Measurements from ENCODE around the gene SBF1. TPM values are rescaled to one million over a fixed set of nuclear protein-coding genes. Genes with fewer than 3 reads are reported as not detected.

SBF1 gene
- total RNA-seq, 4 donors from 2014 or later, result 92.5 to 137 (median 115) TPM

DNA sequence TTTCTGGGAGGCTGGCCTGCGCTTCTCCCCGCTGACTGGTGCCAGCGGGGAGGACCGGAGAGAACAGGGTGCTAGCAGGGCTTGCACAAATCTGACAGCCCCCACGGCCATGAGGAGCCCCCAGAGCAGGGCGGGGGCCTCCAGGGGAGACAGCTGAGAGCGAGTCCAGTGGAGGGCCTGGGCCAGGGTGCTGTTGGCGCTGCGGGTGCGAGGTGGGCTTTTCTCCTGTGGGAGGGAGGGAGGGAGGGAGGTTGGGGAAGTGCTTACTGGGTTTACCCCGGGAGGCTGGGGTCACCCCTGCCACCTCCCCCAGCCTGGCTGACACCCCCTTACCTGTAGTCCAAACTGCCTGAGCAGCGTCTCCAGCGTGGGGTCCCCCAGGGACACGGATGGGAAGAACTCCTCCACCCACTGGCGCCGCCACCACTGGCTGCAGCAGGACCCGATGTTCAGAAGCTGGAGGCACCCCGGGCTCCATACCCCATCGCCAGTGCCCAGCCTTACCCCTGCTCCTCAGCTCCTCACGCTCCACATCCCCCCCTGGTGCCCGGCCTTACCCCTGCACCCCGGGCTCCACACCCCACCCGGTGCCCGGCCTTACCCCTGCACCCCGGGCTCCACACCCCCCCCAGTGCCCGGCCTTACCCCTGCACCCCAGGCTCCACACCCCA lies 28.8 kb upstream of the SBF1 start:
- Histone ChIP-seq H3K9me3 (no peaks in the 10 kb centered on the region), H3K27ac (no peak overlapping the region), H3K27me3 (no peaks in the 10 kb centered on the region), H3K4me1 (peaks cover 33% of the 10 kb centered on the region), H3K4me3 (no peak overlapping the region), H3K36me3 (peaks cover 37% of the 10 kb centered on the region)
- TF ChIP-seq POLR2AphosphoS5 (IDR thresholded peaks at IDR 0.05) (no peak), EP300 (IDR thresholded peaks at IDR 0.05) (no peak), POLR2A (IDR thresholded peaks at IDR 0.05) (no peak)
- TF ChIP-seq, protein P1, sequence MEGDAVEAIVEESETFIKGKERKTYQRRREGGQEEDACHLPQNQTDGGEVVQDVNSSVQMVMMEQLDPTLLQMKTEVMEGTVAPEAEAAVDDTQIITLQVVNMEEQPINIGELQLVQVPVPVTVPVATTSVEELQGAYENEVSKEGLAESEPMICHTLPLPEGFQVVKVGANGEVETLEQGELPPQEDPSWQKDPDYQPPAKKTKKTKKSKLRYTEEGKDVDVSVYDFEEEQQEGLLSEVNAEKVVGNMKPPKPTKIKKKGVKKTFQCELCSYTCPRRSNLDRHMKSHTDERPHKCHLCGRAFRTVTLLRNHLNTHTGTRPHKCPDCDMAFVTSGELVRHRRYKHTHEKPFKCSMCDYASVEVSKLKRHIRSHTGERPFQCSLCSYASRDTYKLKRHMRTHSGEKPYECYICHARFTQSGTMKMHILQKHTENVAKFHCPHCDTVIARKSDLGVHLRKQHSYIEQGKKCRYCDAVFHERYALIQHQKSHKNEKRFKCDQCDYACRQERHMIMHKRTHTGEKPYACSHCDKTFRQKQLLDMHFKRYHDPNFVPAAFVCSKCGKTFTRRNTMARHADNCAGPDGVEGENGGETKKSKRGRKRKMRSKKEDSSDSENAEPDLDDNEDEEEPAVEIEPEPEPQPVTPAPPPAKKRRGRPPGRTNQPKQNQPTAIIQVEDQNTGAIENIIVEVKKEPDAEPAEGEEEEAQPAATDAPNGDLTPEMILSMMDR (IDR thresholded peaks at IDR 0.05), result no peak
- WGBS, result 74% methylated on average over 17 of the region's 26 CpGs
- peak in 1 of 2 donors; percentile 67 for DNase-seq (ENCODE audit: low spot score in 2 of 2)

DNA sequence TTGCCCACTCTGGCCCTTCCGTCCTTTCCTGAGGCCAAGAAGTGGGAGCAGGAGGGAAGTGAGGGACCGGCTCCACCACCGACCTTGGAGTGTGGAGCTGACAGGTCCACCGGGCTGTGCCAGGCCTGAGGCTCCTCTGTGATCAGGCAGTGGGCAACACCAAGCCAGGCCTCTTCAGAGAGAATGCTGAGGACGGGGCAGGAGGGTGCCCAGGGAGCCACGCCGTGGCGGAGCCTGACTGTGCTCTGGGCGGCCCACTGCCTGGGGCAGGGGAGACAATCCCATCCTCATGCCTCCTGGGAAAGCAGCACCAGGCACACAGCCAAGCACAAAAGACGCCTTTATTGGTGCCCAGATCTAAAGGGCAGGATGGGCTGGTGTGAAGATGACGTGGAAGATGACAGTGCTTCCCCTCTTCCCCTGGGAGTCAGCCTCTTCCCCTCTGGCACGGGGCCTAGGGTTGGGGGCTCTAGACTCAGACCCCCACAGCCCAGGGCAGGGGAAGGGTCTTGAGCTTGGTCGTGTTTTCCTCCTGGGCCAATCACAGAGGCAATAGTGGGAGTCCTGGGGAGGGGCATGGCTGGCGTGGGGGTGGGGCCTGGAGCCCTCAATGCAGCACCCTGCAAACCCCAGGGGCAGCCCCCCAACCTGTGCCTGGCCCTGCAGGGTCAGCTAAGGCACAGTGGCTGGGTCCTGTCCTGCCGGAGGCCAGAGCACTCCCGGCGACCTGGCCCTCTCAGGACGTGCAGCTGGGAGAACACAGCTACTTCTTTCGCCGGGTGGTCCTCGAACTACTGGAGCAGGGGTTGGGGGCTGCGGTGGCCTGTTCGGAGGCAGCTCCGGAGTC lies 28.0 kb upstream of the SBF1 start:
- Histone ChIP-seq H3K27me3 (no peaks in the 10 kb centered on the region), H3K36me3 (peaks cover 37% of the 10 kb centered on the region), H3K4me3 (no peak overlapping the region), H3K4me1 (peaks cover 33% of the 10 kb centered on the region), H3K27ac (no peak overlapping the region), H3K9me3 (no peaks in the 10 kb centered on the region)
- TF ChIP-seq POLR2AphosphoS5 (IDR thresholded peaks at IDR 0.05), result no peak
- no peak for TF ChIP-seq POLR2A (IDR thresholded peaks at IDR 0.05)
- TF ChIP-seq, protein P1 (IDR thresholded peaks at IDR 0.05), result no peak
- no peak for TF ChIP-seq EP300 (IDR thresholded peaks at IDR 0.05)
- 82% methylated on average over 9 of the region's 24 CpGs for WGBS
- peak; percentile 64 to 67 for DNase-seq (ENCODE audit: low spot score in 2 of 2)

DNA sequence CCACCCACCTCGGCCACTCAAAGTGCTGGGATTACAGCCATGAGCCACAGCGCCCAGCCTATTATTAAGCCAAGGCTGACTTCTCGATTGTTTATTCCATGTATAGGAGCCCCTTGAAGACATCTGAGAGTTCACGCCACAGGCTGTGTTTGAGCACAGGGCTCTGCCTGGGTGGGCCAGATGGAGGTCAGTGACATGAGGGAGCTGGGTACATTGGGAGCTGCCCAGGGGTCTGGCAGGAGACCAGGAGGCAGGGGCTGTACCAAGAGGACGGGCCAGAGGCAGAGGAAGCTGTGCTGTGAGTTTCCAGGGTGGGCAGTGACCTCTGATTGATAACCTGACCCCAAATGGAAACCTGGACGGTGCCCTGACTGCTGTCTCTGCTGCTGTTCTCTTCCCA lies 27.3 kb upstream of the SBF1 start:
- 83% methylated on average over 5 of the region's 6 CpGs for whole genome bisulfite sequencing
- Histone ChIP-seq H3K27ac (no peak overlapping the region), H3K36me3 (peaks cover 37% of the 10 kb centered on the region), H3K27me3 (no peaks in the 10 kb centered on the region), H3K9me3 (no peaks in the 10 kb centered on the region), H3K4me3 (no peak overlapping the region), H3K4me1 (peaks cover 35% of the 10 kb centered on the region)
- peak in 1 of 2 donors; percentile 74 for DNase-seq (ENCODE audit: low spot score in 2 of 2)
- TF ChIP-seq POLR2A (IDR thresholded peaks at IDR 0.05), result no peak
- TF ChIP-seq, protein P1 (IDR thresholded peaks at IDR 0.05), result no peak
- TF ChIP-seq POLR2AphosphoS5 (IDR thresholded peaks at IDR 0.05), result no peak
- no peak for TF ChIP-seq EP300 (IDR thresholded peaks at IDR 0.05)

DNA sequence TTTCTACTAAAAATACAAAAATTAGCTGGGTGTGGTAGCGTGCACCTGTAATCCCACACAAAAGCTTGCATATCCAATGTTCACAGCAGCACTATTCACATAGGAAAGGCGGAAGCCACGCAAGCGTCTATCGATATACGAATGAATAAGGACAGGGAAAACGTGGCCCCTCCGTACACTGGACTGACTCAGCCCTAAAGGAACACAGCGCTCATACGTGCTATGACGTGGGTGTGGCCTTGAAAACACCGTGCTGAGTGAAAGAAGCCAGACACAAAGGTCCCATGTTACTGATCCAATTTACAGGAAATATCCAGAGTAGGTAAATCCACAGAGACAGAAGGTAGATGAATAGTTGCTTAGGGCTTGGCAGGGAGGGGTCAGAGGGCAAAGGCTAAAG lies 25.6 kb upstream of the SBF1 start:
- Histone ChIP-seq H3K4me3 (no peak overlapping the region), H3K9me3 (no peaks in the 10 kb centered on the region), H3K27me3 (no peaks in the 10 kb centered on the region), H3K4me1 (peaks cover 19% of the 10 kb centered on the region), H3K36me3 (peaks cover 30% of the 10 kb centered on the region), H3K27ac (no peak overlapping the region)
- no peak for TF ChIP-seq POLR2AphosphoS5 (IDR thresholded peaks at IDR 0.05)
- TF ChIP-seq, protein P1 (IDR thresholded peaks at IDR 0.05), result no peak
- no peak for TF ChIP-seq POLR2A (IDR thresholded peaks at IDR 0.05)
- TF ChIP-seq EP300 (IDR thresholded peaks at IDR 0.05), result no peak
- 91% methylated on average over 12 of the region's 12 CpGs for WGBS
- no peak for DNase-seq (ENCODE audit: low spot score in 2 of 2)

DNA sequence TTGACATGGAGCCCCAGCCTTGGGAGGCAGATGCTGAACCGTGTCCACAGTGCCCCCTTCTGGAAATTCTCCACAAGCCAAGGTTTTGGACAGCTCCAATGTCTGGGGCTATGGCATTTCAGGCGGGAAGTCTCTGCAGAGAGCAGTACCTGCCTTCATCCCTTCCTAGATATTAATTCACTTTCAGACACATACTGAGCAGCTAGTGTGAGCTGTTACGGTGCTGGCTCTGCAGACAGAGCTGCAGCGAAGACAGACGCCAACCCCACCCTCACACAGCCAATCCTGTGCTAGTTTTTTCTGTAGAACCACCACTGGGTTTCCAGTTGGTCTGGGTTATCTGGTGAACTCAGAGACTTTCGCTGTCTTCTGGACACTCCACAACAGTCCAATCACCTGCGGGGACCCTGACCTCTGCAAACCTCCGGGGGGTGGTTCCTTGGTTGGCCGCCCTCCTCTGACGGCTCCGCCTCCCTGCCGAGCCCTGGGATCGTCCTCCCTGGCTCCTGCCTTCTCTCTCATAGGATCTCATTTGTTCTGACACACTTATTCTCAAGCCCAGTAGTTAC lies 23.6 kb upstream of the SBF1 start:
- Histone ChIP-seq H3K27ac (no peak overlapping the region), H3K36me3 (peaks cover 14% of the 10 kb centered on the region), H3K4me1 (peaks cover 7% of the 10 kb centered on the region), H3K27me3 (no peaks in the 10 kb centered on the region), H3K4me3 (no peak overlapping the region), H3K9me3 (no peaks in the 10 kb centered on the region)
- 32% methylated on average over 12 of the region's 13 CpGs for WGBS
- TF ChIP-seq, protein P1 (IDR thresholded peaks at IDR 0.05), result peak; percentile 9 to 37
- no peak for TF ChIP-seq EP300 (IDR thresholded peaks at IDR 0.05)
- peak in 1 of 2 donors; percentile 77 for DNase-seq (ENCODE audit: low spot score in 2 of 2)
